ENCODE results near the gene ZNF444.
"Not testable (repeated sequence)": the region's sequence is repeated elsewhere in the genome, so short reads cannot be mapped to it uniquely, and the experiment has no call there.

ZNF444 gene

DNA sequence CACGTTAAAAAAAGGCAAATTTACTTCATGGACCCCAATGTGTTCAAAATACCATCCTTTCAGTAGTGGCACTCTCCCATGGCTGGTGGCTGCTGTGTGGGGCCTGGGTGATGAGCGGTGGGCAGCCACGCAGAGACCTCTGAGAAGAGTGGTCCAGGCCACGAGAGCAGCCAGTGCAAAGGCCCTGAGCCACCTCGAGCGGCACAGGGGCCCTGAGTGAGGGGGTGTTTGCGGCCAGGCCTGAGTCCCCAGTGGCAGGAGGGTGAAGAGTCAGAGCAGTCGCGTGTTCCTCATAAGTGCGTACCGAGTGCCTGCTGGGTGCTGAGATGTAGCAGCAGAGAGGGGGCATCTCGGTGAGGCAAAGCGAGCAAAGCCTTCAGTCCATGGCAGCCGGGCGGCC, 7.0 kb downstream of the ZNF444 start:
- DNase-seq = no peak

GRCh38 chr19:56148955-56149655, 8.0 kb downstream of the ZNF444 start:
- DNase-seq = not testable (repeated sequence)

DNA sequence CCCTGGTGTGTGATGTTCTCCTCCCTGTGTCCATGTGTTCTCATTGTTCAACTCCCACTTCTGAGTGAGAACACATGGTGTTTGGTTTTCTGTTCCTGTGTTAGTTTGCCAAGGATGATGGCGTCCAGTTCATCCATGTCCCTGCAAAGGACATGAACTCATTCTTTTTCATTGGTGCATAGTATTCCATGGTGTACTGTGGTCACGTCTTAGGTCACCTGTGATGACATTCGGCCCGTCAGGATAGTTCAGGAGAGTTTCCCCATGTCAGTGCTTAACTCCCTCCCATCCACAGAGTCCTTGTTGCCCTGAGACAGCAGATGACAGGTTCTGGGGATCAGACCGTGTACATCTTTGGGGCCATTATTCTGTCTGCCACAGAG, 8.6 kb downstream of the ZNF444 start:
- no peak for DNase-seq

- no peak for DNase-seq
Observed at GRCh38 chr19:56150358-56150757, 9.3 kb downstream of the ZNF444 start.

- DNase-seq = no peak
Observed at GRCh38 chr19:56152644-56153043, 11.6 kb downstream of the ZNF444 start.

DNA sequence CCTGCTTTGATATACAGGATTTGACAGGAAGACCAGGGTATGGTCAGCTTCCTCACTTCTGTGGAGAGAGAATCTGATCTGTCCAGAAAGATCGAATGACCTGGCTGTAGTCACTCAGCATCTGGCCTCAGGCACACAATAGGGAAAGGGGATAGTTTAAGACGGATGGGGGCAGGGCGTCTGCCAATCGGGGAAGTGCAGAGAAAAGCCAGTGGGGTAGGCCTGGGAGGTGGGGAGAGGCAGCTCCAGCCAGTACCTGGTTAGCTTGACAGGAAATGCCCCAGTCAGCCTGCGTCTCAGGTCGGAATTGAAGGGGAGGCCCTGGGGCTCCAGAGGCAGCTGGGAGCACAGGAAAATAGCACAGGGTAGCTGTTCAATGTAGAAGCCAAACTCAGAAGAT, 12.4 kb downstream of the ZNF444 start:
- DNase-seq = no peak

GRCh38 chr19:56155124-56155687, 14.1 kb downstream of the ZNF444 start:
- no peak for DNase-seq

DNA sequence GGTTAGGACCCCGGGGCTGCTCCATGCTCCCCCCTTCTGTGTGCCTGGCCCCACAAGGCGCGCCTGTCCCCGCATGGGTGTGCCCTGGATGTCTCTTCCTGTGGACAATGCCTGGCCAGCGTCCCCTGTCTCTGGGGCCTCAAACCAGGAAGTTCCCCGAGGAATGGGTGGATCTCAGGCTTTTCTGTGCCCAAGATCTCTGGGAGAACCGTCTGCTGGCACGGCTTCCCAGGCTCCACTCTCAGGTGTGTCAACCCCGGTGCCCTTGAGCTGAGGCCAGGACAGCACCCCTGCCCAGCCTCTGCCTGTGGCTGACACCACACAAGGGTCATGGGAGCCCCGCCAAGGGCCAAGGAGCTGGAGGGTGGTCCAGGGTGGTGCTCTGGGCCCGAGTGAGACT, 15.7 kb downstream of the ZNF444 start:
- no peak for DNase-seq

DNA sequence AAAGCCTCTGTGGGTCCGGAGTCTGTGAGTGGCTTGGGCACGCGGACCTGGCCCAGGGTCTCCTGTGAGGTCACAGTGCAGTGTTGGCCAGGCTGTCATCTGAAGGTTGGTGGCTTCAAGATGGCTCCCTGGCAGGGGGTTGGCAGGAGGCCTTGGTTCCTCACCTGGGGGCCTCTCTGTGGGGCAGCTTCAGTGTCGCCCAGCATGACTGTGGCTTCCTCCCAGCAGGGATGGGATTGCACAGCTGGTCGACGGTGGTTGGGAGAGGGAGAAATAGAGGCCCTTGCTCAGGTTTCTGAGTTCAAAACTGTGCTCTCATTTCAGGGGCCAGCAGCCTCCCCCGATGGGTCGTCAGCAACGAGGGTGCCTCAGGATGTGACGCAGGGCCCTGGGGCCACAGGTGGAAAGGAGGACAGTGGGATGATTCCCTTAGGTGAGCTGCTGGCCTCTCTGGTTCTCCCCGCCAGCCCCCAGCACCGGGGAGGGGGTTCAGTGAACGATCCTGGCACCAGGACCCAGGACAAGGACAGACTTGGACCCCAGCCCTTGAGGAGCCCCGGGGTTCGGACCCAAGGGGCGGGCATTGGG, 17.2 kb downstream of the ZNF444 start:
- no peak for DNase-seq

GRCh38 chr19:56159009-56159559, 18.0 kb downstream of the ZNF444 start:
- DNase-seq = no peak

DNA sequence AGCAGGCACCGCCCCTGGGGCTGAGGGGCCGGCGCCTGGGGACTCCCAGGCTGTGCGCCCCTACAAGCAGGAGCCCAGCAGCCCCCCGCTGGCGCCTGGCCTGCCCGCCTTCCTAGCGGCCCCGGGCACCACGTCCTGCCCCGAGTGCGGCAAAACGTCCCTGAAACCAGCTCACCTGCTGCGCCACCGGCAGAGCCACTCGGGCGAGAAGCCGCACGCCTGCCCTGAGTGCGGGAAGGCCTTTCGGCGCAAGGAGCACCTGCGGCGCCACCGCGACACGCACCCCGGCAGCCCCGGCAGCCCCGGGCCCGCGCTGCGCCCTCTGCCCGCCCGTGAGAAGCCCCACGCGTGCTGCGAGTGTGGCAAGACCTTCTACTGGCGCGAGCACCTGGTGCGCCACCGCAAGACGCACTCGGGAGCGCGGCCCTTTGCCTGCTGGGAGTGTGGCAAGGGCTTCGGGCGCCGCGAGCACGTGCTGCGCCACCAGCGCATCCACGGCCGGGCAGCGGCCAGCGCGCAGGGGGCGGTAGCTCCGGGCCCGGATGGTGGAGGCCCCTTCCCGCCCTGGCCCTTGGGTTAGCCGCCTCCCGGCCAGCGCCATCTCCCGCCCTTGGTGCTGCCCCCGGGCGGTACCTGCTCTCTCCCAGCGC, 18.7 kb downstream of the ZNF444 start:
- DNase-seq = no peak

GRCh38 chr19:56161534-56161933, 20.4 kb downstream of the ZNF444 start:
- no peak for DNase-seq

- no peak for DNase-seq
Observed at GRCh38 chr19:56162258-56162657, 21.2 kb downstream of the ZNF444 start.

DNA sequence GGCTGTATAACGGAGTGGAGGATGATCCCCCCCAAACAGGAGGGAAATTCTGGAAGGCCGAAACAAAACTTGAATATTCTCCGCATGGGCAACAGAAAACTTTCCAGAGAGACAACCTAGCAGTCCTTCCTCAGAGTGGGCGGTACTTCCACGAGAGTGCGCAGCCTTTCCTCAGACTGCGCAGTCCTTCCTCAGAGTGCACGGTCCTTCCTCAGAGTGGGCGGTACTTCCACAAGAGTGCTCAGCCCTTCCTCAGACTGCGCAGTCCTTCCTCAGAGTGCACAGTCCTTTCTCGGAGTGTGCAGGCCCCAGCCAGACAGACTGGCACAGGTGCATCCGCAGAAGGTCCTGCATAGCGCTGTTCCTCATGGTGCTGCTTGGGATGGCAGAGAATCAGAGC, 22.0 kb downstream of the ZNF444 start:
- no peak for DNase-seq

DNA sequence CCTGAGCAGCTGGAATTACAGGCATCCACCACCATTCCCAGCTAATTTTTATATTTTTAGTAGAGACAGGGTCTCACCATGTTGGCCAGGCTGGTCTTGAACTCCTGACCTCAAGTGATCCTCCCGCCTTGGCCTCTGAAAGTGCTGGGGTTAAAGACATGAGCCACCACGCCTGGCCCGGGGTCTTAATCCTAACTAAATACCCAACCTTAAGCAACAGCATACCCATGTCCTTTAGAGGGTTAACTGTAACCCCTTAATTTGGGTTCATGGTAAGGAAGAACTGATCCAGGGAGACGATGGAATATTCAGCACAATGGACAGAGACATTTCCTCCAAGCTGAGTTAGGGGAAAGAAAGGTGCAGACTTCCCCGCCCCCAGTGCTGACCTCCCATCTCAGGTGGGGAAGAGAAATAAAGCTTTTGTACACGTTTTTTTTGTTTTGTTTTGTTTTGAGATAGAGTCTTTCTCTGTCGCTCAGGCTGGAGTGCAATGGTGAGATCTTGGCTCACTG, 26.0 kb downstream of the ZNF444 start:
- DNase-seq = no peak

GRCh38 chr19:56170261-56170660, 29.2 kb downstream of the ZNF444 start:
- DNase-seq = no peak

DNA sequence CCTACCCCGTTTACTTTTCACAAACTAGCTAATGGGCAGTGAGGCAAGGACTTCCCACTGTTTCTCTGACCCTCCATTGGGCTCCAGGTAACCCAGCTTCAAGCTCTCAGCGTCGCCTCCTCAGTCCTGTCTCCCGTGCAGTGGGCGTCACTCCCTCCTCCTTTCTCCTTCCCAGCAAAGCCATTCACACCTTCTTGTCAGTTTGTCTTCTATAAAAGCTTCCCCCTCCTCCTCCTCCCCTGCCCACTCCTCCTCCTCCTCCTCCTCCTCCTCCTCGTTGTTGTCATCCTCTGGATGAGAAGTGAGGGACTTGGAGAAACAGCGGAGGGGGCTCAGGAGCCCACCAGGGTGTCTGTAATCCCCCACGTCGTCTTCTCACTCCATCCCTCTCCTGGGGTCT, 33.0 kb downstream of the ZNF444 start:
- no peak for DNase-seq

GRCh38 chr19:56174550-56174949, 33.5 kb downstream of the ZNF444 start:
- DNase-seq = no peak

DNA sequence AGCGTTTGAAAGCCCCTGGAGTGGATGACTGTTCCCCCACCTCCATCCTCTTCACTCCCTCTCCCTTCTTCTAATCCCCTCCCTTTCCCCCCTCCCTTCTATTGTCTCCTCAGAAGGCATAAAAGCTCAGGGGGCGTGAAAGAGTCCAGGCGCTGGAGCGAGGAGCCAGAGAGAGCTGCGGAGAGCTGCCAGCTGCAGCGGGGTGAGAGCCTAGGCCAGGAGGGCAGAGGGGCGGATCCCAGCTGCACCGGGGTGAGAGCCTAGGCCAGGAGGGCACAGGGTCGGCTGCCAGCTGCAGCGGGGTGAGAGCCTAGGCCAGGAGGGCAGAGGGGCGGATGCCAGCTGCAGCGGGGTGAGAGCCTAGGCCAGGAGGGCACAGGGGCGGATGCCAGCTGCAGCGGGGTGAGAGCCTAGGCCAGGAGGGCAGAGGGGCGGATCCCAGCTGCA, 34.8 kb downstream of the ZNF444 start, which contains the start of gene GALP:
TSS of gene GALP (plus strand) at position 148 of the 447 bp plus-strand sequence. CDS start 1,101 bp downstream, outside the sequence.
- DNase-seq = not testable (repeated sequence)

GRCh38 chr19:56176310-56176709, 35.2 kb downstream of the ZNF444 start:
- not testable (repeated sequence) for DNase-seq

- no peak for DNase-seq
Observed at GRCh38 chr19:56176881-56177280, 35.8 kb downstream of the ZNF444 start.

- no peak for DNase-seq
Observed at GRCh38 chr19:56177564-56178243, 36.6 kb downstream of the ZNF444 start.

GRCh38 chr19:56189785-56190184, 48.7 kb downstream of the ZNF444 start:
- no peak for DNase-seq
